Testis (tissue), 2 donors: ENCODE measurements around the gene EAF1.

Experiments used
- CTCF ChIP-seq, 3 experiments: fragments of 450-650 bp in 2 of 3; fragments of 200-600 bp in 1 of 3; sonication (generic) in 1 of 3; IDR thresholded peaks; one replicate each; pipeline ENCODE4 v1.5.1; 2016 to 2019; ENCODE audit warnings: antibody characterized with exemption in 3 of 3, mild to moderate bottlenecking in 2 of 3, moderate library complexity in 1 of 3
- POLR2A ChIP-seq: fragments of 450-650 bp; IDR thresholded peaks from one replicate; pipeline ENCODE4 v1.6.1; 2017; ENCODE audit warnings: antibody characterized with exemption, mild to moderate bottlenecking, moderate library complexity

GRCh38 chr3:15434756-15435155 is 7.4 kb downstream of the EAF1 start:
- TF ChIP-seq POLR2A: no peak
- TF ChIP-seq CTCF (IDR thresholded peaks at IDR 0.05): no peak
